EL (cell line): Measurements from ENCODE around the gene CYTH1.

ENCODE experiments used
- DNase-seq: peaks from one replicate; pipeline ENCODE4 v3.0.0-alpha.2; 2016

The CYTH1 gene

GRCh38 chr17:78781893-78782304 lies at the start of gene CYTH1:
Gene CYTH1, minus strand, starts transcription at chr17:78782273. Its CDS starts 50 bp downstream, at chr17:78782223.
- DNase-seq: no peak

GRCh38 chr17:78829477-78829876 lies 47.4 kb upstream of the CYTH1 start:
- no peak for DNase-seq

- peak; percentile 70 for DNase-seq
These were observed 46.6 kb upstream of the CYTH1 start for GRCh38 chr17:78828470-78829185.

- no peak for DNase-seq
These were observed 44.9 kb upstream of the CYTH1 start for GRCh38 chr17:78826836-78827509.

- DNase-seq: peak; percentile 36
These were observed 44.3 kb upstream of the CYTH1 start for GRCh38 chr17:78826421-78826820.

- no peak for DNase-seq
These were observed 43.6 kb upstream of the CYTH1 start for GRCh38 chr17:78825696-78826095.

GRCh38 chr17:78824240-78824639 lies 42.2 kb upstream of the CYTH1 start:
- no peak for DNase-seq

GRCh38 chr17:78823282-78824046 lies 41.4 kb upstream of the CYTH1 start:
- DNase-seq: peak; percentile 16

- peak; percentile 100 for DNase-seq
These were observed 40.5 kb upstream of the CYTH1 start for GRCh38 chr17:78822552-78822951.

GRCh38 chr17:78821961-78822360 lies 39.9 kb upstream of the CYTH1 start:
- peak; percentile 25 for DNase-seq

GRCh38 chr17:78820841-78821240 lies 38.8 kb upstream of the CYTH1 start:
- DNase-seq: no peak

GRCh38 chr17:78819806-78820792 lies 38.0 kb upstream of the CYTH1 start:
- DNase-seq: no peak

- DNase-seq: no peak
These were observed 37.3 kb upstream of the CYTH1 start for GRCh38 chr17:78819402-78819801.

- no peak for DNase-seq
These were observed 36.9 kb upstream of the CYTH1 start for GRCh38 chr17:78818932-78819331.

GRCh38 chr17:78818152-78818846 lies 36.2 kb upstream of the CYTH1 start:
- no peak for DNase-seq

- no peak for DNase-seq
These were observed 35.0 kb upstream of the CYTH1 start for GRCh38 chr17:78817123-78817522.

- no peak for DNase-seq
These were observed 33.6 kb upstream of the CYTH1 start for GRCh38 chr17:78815696-78816095.

GRCh38 chr17:78812855-78813254 lies 30.8 kb upstream of the CYTH1 start:
- no peak for DNase-seq

- peak; percentile 53 for DNase-seq
These were observed 26.1 kb upstream of the CYTH1 start for GRCh38 chr17:78808163-78808562.

GRCh38 chr17:78806451-78806850 lies 24.4 kb upstream of the CYTH1 start:
- DNase-seq: no peak

GRCh38 chr17:78805301-78805700 lies 23.2 kb upstream of the CYTH1 start:
- no peak for DNase-seq

- no peak for DNase-seq
These were observed 22.7 kb upstream of the CYTH1 start for GRCh38 chr17:78804777-78805176.
